H1 (cell line): ENCODE results near the gene SUMF2. TPM values are rescaled to one million over a fixed set of nuclear protein-coding genes. Genes with fewer than 3 reads are reported as not detected.

ENCODE experiments used
- CTCF ChIA-PET: fragments of 300-600 bp; sonication (Branson Sonifier 250); formaldehyde crosslinking; loops from one replicate; lab custom pipeline; 2021; ENCODE audit not compliant: partially characterized antibody; lab: Charles Lee
- POLR2A ChIA-PET: fragments of 300-600 bp; sonication (Branson Sonifier 250); formaldehyde crosslinking; loops from one replicate; lab custom pipeline; 2021; ENCODE audit warnings: inconsistent platforms; ENCODE audit not compliant: partially characterized antibody; lab: Charles Lee
- DNase-seq, 2 experiments: peaks; one replicate each; pipeline versions ENCODE4 v3.0.0 to v3.0.0-alpha.2; 2010 to 2022; ENCODE audit warnings: low spot score in 2 of 2, low read depth in 1 of 2, mixed read lengths in 1 of 2
- FAIRE-seq: peaks from 2 replicates; lab custom pipeline; 2011; peaks lifted over from hg19 to GRCh38; lab: Jason Lieb, UNC
- H2AFZ ChIP-seq: 2 replicates; pipeline ENCODE4 v1.8.1; 2012; ENCODE audit warnings: low read length, inconsistent platforms
- H2AK5ac ChIP-seq: 2 replicates; pipeline ENCODE4 v1.6.1; 2013; ENCODE audit warnings: low read depth, low read length
- H2BK120ac ChIP-seq: replicated peaks from 2 replicates; pipeline ENCODE3; 2013; ENCODE audit warnings: low read depth, low read length, inconsistent platforms
- H2BK12ac ChIP-seq: 2 replicates; pipeline ENCODE4 v1.6.1; 2013; ENCODE audit warnings: low read depth, low read length
- H2BK15ac ChIP-seq: 2 replicates; pipeline ENCODE4 v1.6.1; 2013; ENCODE audit warnings: low read length
- H2BK20ac ChIP-seq: 2 replicates; pipeline ENCODE4 v1.6.1; 2013; ENCODE audit warnings: low read length
- H2BK5ac ChIP-seq: 2 replicates; pipeline ENCODE4 v1.6.1; 2013; ENCODE audit warnings: low read depth, low read length
- H3K14ac ChIP-seq: 2 replicates; pipeline ENCODE4 v1.6.1; 2013; ENCODE audit warnings: inconsistent platforms; ENCODE audit not compliant: insufficient read length
- H3K18ac ChIP-seq: 2 replicates; pipeline ENCODE4 v1.6.1; 2013; ENCODE audit warnings: low read length; ENCODE audit errors: extremely low read depth
- H3K23ac ChIP-seq: 2 replicates; pipeline ENCODE4 v1.6.1; 2013; ENCODE audit warnings: inconsistent platforms; ENCODE audit not compliant: insufficient read length
- H3K23me2 ChIP-seq: 2 replicates; pipeline ENCODE4 v1.6.1; 2013; ENCODE audit warnings: low read depth, low read length
- H3K27ac ChIP-seq: 2 replicates; pipeline ENCODE4 v1.6.1; 2011; ENCODE audit warnings: low read depth, low read length, inconsistent platforms
- H3K27me3 ChIP-seq, 4 experiments: replicated peaks in 1 of 4; 1 replicate in 1 of 4; 2 replicates in 3 of 4; pipeline versions ENCODE4 v1.6.1 to v1.8.1; 2011 to 2013; ENCODE audit warnings: low read length in 3 of 4, mild to moderate bottlenecking in 3 of 4, inconsistent platforms in 2 of 4, mixed read lengths in 2 of 4, moderate library complexity in 1 of 4; ENCODE audit not compliant: control insufficient read depth in 3 of 4, insufficient read depth in 3 of 4; ENCODE audit errors: extremely low read depth in 1 of 4
- H3K36me3 ChIP-seq, 4 experiments: 2 replicates each; pipeline versions ENCODE4 v1.6.1 to v1.8.1; 2011 to 2013; ENCODE audit warnings: mild to moderate bottlenecking in 4 of 4, low read length in 3 of 4, moderate library complexity in 2 of 4, control low read depth in 1 of 4, inconsistent platforms in 1 of 4; ENCODE audit not compliant: insufficient read depth in 4 of 4, control insufficient read depth in 2 of 4
- H3K4ac ChIP-seq: replicated peaks from 2 replicates; pipeline ENCODE3; 2013; ENCODE audit warnings: low read length, low read depth, mixed read lengths, inconsistent platforms; ENCODE audit not compliant: insufficient read length
- H3K4me1 ChIP-seq, 4 experiments: replicated peaks in 1 of 4; 1 replicate in 1 of 4; 2 replicates in 3 of 4; pipeline versions ENCODE4 v1.6.1 to v1.8.1; 2011 to 2013; ENCODE audit warnings: low read length in 3 of 4, inconsistent platforms in 2 of 4, mixed read lengths in 1 of 4; ENCODE audit not compliant: insufficient read depth in 4 of 4, control insufficient read depth in 3 of 4
- H3K4me2 ChIP-seq, 2 experiments: 2 replicates each; pipeline versions ENCODE4 v1.6.1 to v1.8.1; 2011 to 2013; ENCODE audit warnings: low read depth in 2 of 2, low read length in 2 of 2, control low read depth in 1 of 2, inconsistent platforms in 1 of 2, mild to moderate bottlenecking in 1 of 2; ENCODE audit not compliant: insufficient read depth in 1 of 2
- H3K4me3 ChIP-seq, 4 experiments: fragments of 200-600, 300-600 bp in 1 of 4; sonication (generic), shearing (Covaris generic), sonication (Bioruptor Twin) in 1 of 4; 2 replicates each; pipeline versions ENCODE4 v1.5.1 to v1.8.1; 2011 to 2016; ENCODE audit warnings: low read length in 4 of 4, low read depth in 3 of 4, control low read depth in 2 of 4, inconsistent platforms in 2 of 4, mild to moderate bottlenecking in 2 of 4, mixed read lengths in 1 of 4, moderate library complexity in 1 of 4; ENCODE audit not compliant: insufficient read depth in 2 of 4; ENCODE audit errors: extremely low read depth in 1 of 4
- H3K56ac ChIP-seq: replicated peaks from 2 replicates; pipeline ENCODE3; 2013; ENCODE audit warnings: low read depth, mild to moderate bottlenecking, mixed read lengths, low read length, inconsistent platforms; ENCODE audit not compliant: insufficient read length
- H3K79me1 ChIP-seq: 2 replicates; pipeline ENCODE4 v1.6.1; 2013; ENCODE audit warnings: low read depth, low read length, control low read depth
- H3K79me2 ChIP-seq, 2 experiments: 2 replicates each; pipeline versions ENCODE4 v1.6.1 to v1.8.1; 2012 to 2013; ENCODE audit warnings: low read length in 2 of 2, mild to moderate bottlenecking in 2 of 2, inconsistent platforms in 1 of 2; ENCODE audit not compliant: insufficient read depth in 2 of 2, control insufficient read depth in 1 of 2
- H3K9ac ChIP-seq, 4 experiments: replicated peaks in 1 of 4; 1 replicate in 1 of 4; 2 replicates in 3 of 4; pipeline versions ENCODE4 v1.6.1 to v1.8.1; 2011 to 2013; ENCODE audit warnings: low read depth in 3 of 4, low read length in 3 of 4, control low read depth in 2 of 4, mild to moderate bottlenecking in 2 of 4, moderate library complexity in 2 of 4, inconsistent platforms in 1 of 4; ENCODE audit errors: extremely low read depth in 1 of 4
- H3K9me3 ChIP-seq, 2 experiments: 2 replicates each; pipeline versions ENCODE4 v1.6.1 to v1.8.1; 2012 to 2013; ENCODE audit warnings: mild to moderate bottlenecking in 2 of 2, moderate library complexity in 2 of 2, control low read depth in 1 of 2, inconsistent platforms in 1 of 2, low read depth in 1 of 2, low read length in 1 of 2, mixed read lengths in 1 of 2; ENCODE audit not compliant: insufficient read depth in 2 of 2
- H4K20me1 ChIP-seq, 2 experiments: replicated peaks in 1 of 2; 2 replicates each; pipeline versions ENCODE3 to v1.8.1; 2011 to 2013; ENCODE audit warnings: inconsistent platforms in 2 of 2, low read length in 2 of 2, mild to moderate bottlenecking in 1 of 2; ENCODE audit not compliant: insufficient read depth in 2 of 2, control insufficient read depth in 1 of 2
- H4K5ac ChIP-seq: 2 replicates; pipeline ENCODE4 v1.6.1; 2013; ENCODE audit warnings: low read length, low read depth, mixed read lengths, inconsistent platforms; ENCODE audit not compliant: insufficient read length
- H4K8ac ChIP-seq: 2 replicates; pipeline ENCODE4 v1.8.0; 2013; ENCODE audit warnings: mild to moderate bottlenecking, moderate library complexity, low read length, inconsistent platforms; ENCODE audit not compliant: insufficient read depth; ENCODE audit errors: extremely low read depth
- H4K91ac ChIP-seq: replicated peaks from 2 replicates; pipeline ENCODE3; 2013; ENCODE audit warnings: low read length, mixed read lengths, inconsistent platforms; ENCODE audit not compliant: insufficient read length
- POLR2A ChIP-seq, 2 experiments: IDR thresholded peaks; 1 replicate in 1 of 2; 2 replicates in 1 of 2; pipeline ENCODE4 v1.6.1; 2011; ENCODE audit warnings: low read depth in 2 of 2, low read length in 2 of 2, mild to moderate bottlenecking in 2 of 2; ENCODE audit errors: control extremely low read depth in 1 of 2
- WGBS, 2 experiments: shearing (Covaris generic) in 1 of 2; methylation state at CpG; one replicate each; pipeline versions ENCODE4 v1.1.6 to v1.1.7; 2013 to 2015; ENCODE audit warnings: low lambda C conversion rate in 2 of 2, mixed read lengths in 2 of 2, inconsistent platforms in 1 of 2, low coverage in 1 of 2, missing lambda C conversion rate in 1 of 2; ENCODE audit not compliant: insufficient replicate concordance in 2 of 2, insufficient coverage in 1 of 2, insufficient read length in 1 of 2; ENCODE audit errors: extremely low coverage in 1 of 2, missing lambda C conversion rate in 1 of 2; 5-methylcytosine and 5-hydroxymethylcytosine counted together
- polyA plus RNA-seq, 7 experiments: library from polyadenylated mRNA; depleted of rRNA in 3 of 7; stranded (reverse) in 5 of 7; unstranded in 2 of 7; fragments of >200 nt in 5 of 7; fragments of 200-250 nt in 2 of 7; gene quantifications; 1 replicate in 5 of 7; 2 replicates in 1 of 7; 4 replicates in 1 of 7; pipeline versions ENCODE4 v1.2.1 to v1.2.3, GENCODE V29; 2011 to 2013; ENCODE audit warnings: missing spikeins in 2 of 7, mixed read lengths in 2 of 7
- total RNA-seq: library from RNA; stranded (reverse); fragmentation: NEBNext Ultra II Directional; extraction: Animal tissue kit (Norgen Biotek cat#: 25700); gene quantifications from 2 replicates; pipeline ENCODE4 v1.2.1, GENCODE V29; 2021

The SUMF2 gene
- total and polyA plus RNA-seq, 2 of the 8 experiments (the other 6 are each of a cell fraction or from before 2014, with no cell fraction given), result 39.8 to 59.2 TPM

- Histone ChIP-seq H3K4me1 (no peaks in the 10 kb centered on the region), H3K56ac (no peak overlapping the region), H2BK12ac (no peak overlapping the region), H3K27me3 (no peaks in the 10 kb centered on the region), H3K79me1 (no peaks in the 10 kb centered on the region), H2BK5ac (no peak overlapping the region), H3K27ac (no peak overlapping the region), H4K20me1 (peaks cover 0 to 2% of the 10 kb centered on the region in 2 experiments), H3K23me2 (no peaks in the 10 kb centered on the region), H3K4ac (no peak overlapping the region), H2BK120ac (no peak overlapping the region), H3K18ac (no peak overlapping the region), H3K36me3 (peaks cover 3 to 25% (median 9%) of the 10 kb centered on the region in 4 experiments; a peak in 7 of 8 replicates), H3K9me3 (no peaks in the 10 kb centered on the region), H4K91ac (no peak overlapping the region), H3K4me3 (no peak overlapping the region), H2BK20ac (no peak overlapping the region), H2AFZ (no peak overlapping the region), H4K5ac (no peak overlapping the region), H3K9ac (no peak overlapping the region), H3K4me2 (no peak overlapping the region), H3K23ac (no peak overlapping the region), H3K14ac (no peak overlapping the region), H4K8ac (no peak overlapping the region), H2BK15ac (no peak overlapping the region), H2AK5ac (no peak overlapping the region), H3K79me2 (no peaks in the 10 kb centered on the region)
- DNase-seq (no peak), FAIRE-seq (no peak)
- WGBS, 2 experiments, result 82% methylated on average over 2 of the region's 3 CpGs; no CpG with 5 or more reads in 1 of the 2 experiments
- ChIA-PET CTCF (interaction anchor here (0.9 to 2.9 kb wide), 3 partner anchors 14 to 83 kb away, joined by 3 to 23 read pairs (median 4); partner anchors contain the start of gene PHKG1), POLR2A (interaction anchor here (1.3 to 1.7 kb wide), 3 partner anchors 11 to 26 kb away, joined by 3 to 4 read pairs (median 3); partner anchors contain the start of genes CCT6A, PSPH and SUMF2)
- no peak for TF ChIP-seq POLR2A (IDR thresholded peaks at IDR 0.05; ENCODE audit: control extremely low read depth in 1 of 2, low read depth in 2 of 2, low read length in 2 of 2)
These were observed 13.6 kb downstream of the SUMF2 start for GRCh38 chr7:56077681-56078080.
